PC-3 (cell line): ENCODE results near the gene PLA2G15.

Source experiments
- EZH2phosphoT487 ChIP-seq: fragments of 300-600 bp; sonication (generic); IDR thresholded peaks from 2 replicates; pipeline ENCODE4 v1.6.1; 2018; ENCODE audit warnings: mild to moderate bottlenecking, antibody characterized with exemption, low read length, borderline replicate concordance
- TF ChIP-seq, protein P1 (sequence below): fragments of 300-600 bp; sonication (generic); conservative IDR thresholded peaks from 2 replicates; pipeline ENCODE4 v1.5.1; 2017; ENCODE audit warnings: antibody characterized with exemption, low read depth, mild to moderate bottlenecking, low read length

- TF ChIP-seq, protein P1, sequence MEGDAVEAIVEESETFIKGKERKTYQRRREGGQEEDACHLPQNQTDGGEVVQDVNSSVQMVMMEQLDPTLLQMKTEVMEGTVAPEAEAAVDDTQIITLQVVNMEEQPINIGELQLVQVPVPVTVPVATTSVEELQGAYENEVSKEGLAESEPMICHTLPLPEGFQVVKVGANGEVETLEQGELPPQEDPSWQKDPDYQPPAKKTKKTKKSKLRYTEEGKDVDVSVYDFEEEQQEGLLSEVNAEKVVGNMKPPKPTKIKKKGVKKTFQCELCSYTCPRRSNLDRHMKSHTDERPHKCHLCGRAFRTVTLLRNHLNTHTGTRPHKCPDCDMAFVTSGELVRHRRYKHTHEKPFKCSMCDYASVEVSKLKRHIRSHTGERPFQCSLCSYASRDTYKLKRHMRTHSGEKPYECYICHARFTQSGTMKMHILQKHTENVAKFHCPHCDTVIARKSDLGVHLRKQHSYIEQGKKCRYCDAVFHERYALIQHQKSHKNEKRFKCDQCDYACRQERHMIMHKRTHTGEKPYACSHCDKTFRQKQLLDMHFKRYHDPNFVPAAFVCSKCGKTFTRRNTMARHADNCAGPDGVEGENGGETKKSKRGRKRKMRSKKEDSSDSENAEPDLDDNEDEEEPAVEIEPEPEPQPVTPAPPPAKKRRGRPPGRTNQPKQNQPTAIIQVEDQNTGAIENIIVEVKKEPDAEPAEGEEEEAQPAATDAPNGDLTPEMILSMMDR, result no peak
- no peak for TF ChIP-seq EZH2phosphoT487
Observed at GRCh38 chr16:68296291-68296690, 51.1 kb downstream of the PLA2G15 start.
